OCI-LY3 (cell line): ENCODE data around the gene PLCH2.

ENCODE experiments used
- H2AFZ ChIP-seq: fragments of 200-600, 300-600 bp; shearing (Covaris generic); 2 replicates; pipeline ENCODE4 v1.6.0; 2014; ENCODE audit warnings: antibody characterized with exemption, low read depth, low read length
- H3K27ac ChIP-seq: fragments of 200-600, 300-600 bp; sonication (generic); 2 replicates; pipeline ENCODE4 v1.5.1; 2014; ENCODE audit warnings: mild to moderate bottlenecking, low read length, moderate library complexity, mixed read lengths
- H3K27me3 ChIP-seq: fragments of 200-600, 300-600 bp; sonication (generic); 2 replicates; pipeline ENCODE4 v1.6.1; 2014; ENCODE audit warnings: low read depth, low read length, mixed read lengths
- H3K36me3 ChIP-seq: fragments of 200-600, 300-600 bp; sonication (generic); replicated peaks from 2 replicates; pipeline ENCODE3; 2014; ENCODE audit warnings: low read depth, low read length, mixed read lengths
- H3K4me1 ChIP-seq: fragments of 300-600, 200-600 bp; sonication (generic); 2 replicates; pipeline ENCODE4 v1.6.1; 2014; ENCODE audit warnings: low read length, mixed read lengths
- H3K4me2 ChIP-seq: fragments of 200-600, 300-600 bp; sonication (generic); 2 replicates; pipeline ENCODE4 v1.6.1; 2014; ENCODE audit warnings: low read length, mixed read lengths
- H3K4me3 ChIP-seq: fragments of 300-600, 200-600 bp; sonication (generic); 2 replicates; pipeline ENCODE4 v1.5.1; 2014; ENCODE audit warnings: antibody characterized with exemption, mild to moderate bottlenecking, low read length, moderate library complexity
- H3K79me2 ChIP-seq: fragments of 300-600, 200-600 bp; shearing (Covaris generic); 2 replicates; pipeline ENCODE4 v1.6.1; 2014; ENCODE audit warnings: mild to moderate bottlenecking, low read length, mixed read lengths
- H3K9ac ChIP-seq: fragments of 300-600, 200-600 bp; shearing (Covaris generic); 2 replicates; pipeline ENCODE4 v1.6.0; 2014; ENCODE audit warnings: mild to moderate bottlenecking, low read length, moderate library complexity
- H3K9me3 ChIP-seq: fragments of 200-600, 300-600 bp; shearing (Covaris generic); 2 replicates; pipeline ENCODE4 v1.6.1; 2014; ENCODE audit warnings: low read length, mixed read lengths; ENCODE audit not compliant: insufficient read depth
- H4K20me1 ChIP-seq: fragments of 200-600, 300-600 bp; sonication (generic); 2 replicates; pipeline ENCODE4 v1.6.1; 2016; ENCODE audit warnings: low read length, mixed read lengths; ENCODE audit not compliant: insufficient read depth
- CTCF ChIP-seq: fragments of 200-600, 300-600 bp; sonication (generic); IDR thresholded peaks from 2 replicates; pipeline ENCODE4 v1.5.1; 2014; ENCODE audit warnings: antibody characterized with exemption, low read length, low read depth
- EZH2phosphoT487 ChIP-seq: fragments of 200-600 bp; shearing (Covaris generic); IDR thresholded peaks from 2 replicates; pipeline ENCODE4 v1.6.1; 2018; ENCODE audit warnings: antibody characterized with exemption, mixed run types, low read depth

The PLCH2 gene

GRCh38 chr1:2520206-2520605 lies 44.1 kb downstream of the PLCH2 start:
- Histone ChIP-seq H3K4me2 (no peak overlapping the region), H3K4me3 (no peak overlapping the region), H4K20me1 (peaks cover 43% of the 10 kb centered on the region), H2AFZ (no peak overlapping the region), H3K4me1 (peaks cover 8% of the 10 kb centered on the region), H3K36me3 (peaks cover 15% of the 10 kb centered on the region), H3K27me3 (no peaks in the 10 kb centered on the region), H3K27ac (no peak overlapping the region), H3K9ac (no peak overlapping the region), H3K9me3 (no peaks in the 10 kb centered on the region), H3K79me2 (peaks cover 43% of the 10 kb centered on the region)
- TF ChIP-seq CTCF (no peak), EZH2phosphoT487 (no peak)

GRCh38 chr1:2520806-2521205 lies 44.7 kb downstream of the PLCH2 start:
- Histone ChIP-seq H3K9me3 (no peaks in the 10 kb centered on the region), H3K27ac (no peak overlapping the region), H4K20me1 (peaks cover 49% of the 10 kb centered on the region), H3K4me1 (peaks cover 9% of the 10 kb centered on the region), H2AFZ (no peak overlapping the region), H3K27me3 (no peaks in the 10 kb centered on the region), H3K79me2 (peaks cover 49% of the 10 kb centered on the region), H3K9ac (no peak overlapping the region), H3K4me3 (no peak overlapping the region), H3K36me3 (peaks cover 15% of the 10 kb centered on the region), H3K4me2 (no peak overlapping the region)
- no peak for TF ChIP-seq CTCF
- no peak for TF ChIP-seq EZH2phosphoT487

- Histone ChIP-seq H3K36me3 (peaks cover 11% of the 10 kb centered on the region), H3K79me2 (peaks cover 51% of the 10 kb centered on the region), H3K4me1 (peaks cover 15% of the 10 kb centered on the region), H3K27ac (no peak overlapping the region), H3K27me3 (no peaks in the 10 kb centered on the region), H3K4me2 (no peak overlapping the region), H3K4me3 (no peak overlapping the region), H4K20me1 (peaks cover 50% of the 10 kb centered on the region), H3K9ac (no peak overlapping the region), H2AFZ (no peak overlapping the region), H3K9me3 (no peaks in the 10 kb centered on the region)
- no peak for TF ChIP-seq CTCF
Observed at GRCh38 chr1:2522230-2522629, 46.1 kb downstream of the PLCH2 start.

- Histone ChIP-seq H3K9ac (no peak overlapping the region), H2AFZ (no peak overlapping the region), H3K27me3 (no peaks in the 10 kb centered on the region), H3K79me2 (peaks cover 51% of the 10 kb centered on the region), H3K36me3 (peaks cover 11% of the 10 kb centered on the region), H3K4me2 (no peak overlapping the region), H3K4me3 (no peak overlapping the region), H3K27ac (no peak overlapping the region), H3K4me1 (peaks cover 17% of the 10 kb centered on the region), H3K9me3 (no peaks in the 10 kb centered on the region), H4K20me1 (peaks cover 50% of the 10 kb centered on the region)
- TF ChIP-seq CTCF: no peak
- no peak for TF ChIP-seq EZH2phosphoT487
Observed at GRCh38 chr1:2523191-2523890, 47.3 kb downstream of the PLCH2 start.
